SK-N-SH treated with all-trans-retinoic acid at 6 μM for 48 hours (cell line): Measurements from ENCODE around the gene ATP1B1.

Experiments
- ATAC-seq: fragments of 200-7000 bp; cut with Tn5 transposase; 3 replicates; pipeline ENCODE4 v1.9.1; 2020; ENCODE audit warnings: mild to moderate bottlenecking, moderate library complexity
- ARNTL ChIP-seq: fragments of 450-650 bp; formaldehyde crosslinking; IDR thresholded peaks from 2 replicates; pipeline ENCODE4 v1.5.0; 2020; ENCODE audit warnings: low read depth, mild to moderate bottlenecking, moderate library complexity, borderline replicate concordance
- BACH2 ChIP-seq: fragments of 250-450 bp; sonication (Bioruptor Pico); IDR thresholded peaks from 2 replicates; pipeline ENCODE4 v1.9.0; 2021; ENCODE audit warnings: mild to moderate bottlenecking, borderline replicate concordance
- CREB5 ChIP-seq: fragments of 250-450 bp; sonication (Bioruptor Pico); IDR thresholded peaks from 2 replicates; pipeline ENCODE4 v1.5.1; 2020; ENCODE audit warnings: low read depth, mild to moderate bottlenecking, moderate library complexity
- CSDC2 ChIP-seq: fragments of 250-450 bp; sonication (Bioruptor Pico); IDR thresholded peaks from 2 replicates; pipeline ENCODE4 v1.5.0; 2020; ENCODE audit warnings: mild to moderate bottlenecking, moderate library complexity
- GLIS3 ChIP-seq: fragments of 250-450 bp; sonication (Bioruptor Pico); IDR thresholded peaks from 2 replicates; pipeline ENCODE4 v1.5.0; 2020; ENCODE audit warnings: mild to moderate bottlenecking, moderate library complexity
- PATZ1 ChIP-seq: fragments of 250-450 bp; sonication (Bioruptor Pico); IDR thresholded peaks from 2 replicates; pipeline ENCODE4 v1.8.0; 2020; ENCODE audit warnings: mild to moderate bottlenecking, moderate library complexity, borderline replicate concordance
- POU6F1 ChIP-seq: fragments of 250-450 bp; sonication (Bioruptor Pico); IDR thresholded peaks from 2 replicates; pipeline ENCODE4 v1.8.0; 2021; ENCODE audit warnings: low read depth, mild to moderate bottlenecking, moderate library complexity, borderline replicate concordance
- PPARA ChIP-seq: fragments of 250-450 bp; sonication (Bioruptor Pico); IDR thresholded peaks from 2 replicates; pipeline ENCODE4 v1.5.0; 2020; ENCODE audit warnings: mild to moderate bottlenecking, borderline replicate concordance
- RARB ChIP-seq: fragments of 250-450 bp; sonication (Bioruptor Pico); IDR thresholded peaks from 2 replicates; pipeline ENCODE4 v1.8.0; 2021; ENCODE audit warnings: mild to moderate bottlenecking, moderate library complexity
- TCF4 ChIP-seq: fragments of 250-450 bp; sonication (Bioruptor Pico); IDR thresholded peaks from 2 replicates; pipeline ENCODE4 v1.8.0; 2021; ENCODE audit warnings: mild to moderate bottlenecking, moderate library complexity, borderline replicate concordance
- TOX ChIP-seq: fragments of 250-450 bp; sonication (Bioruptor Pico); IDR thresholded peaks from 2 replicates; pipeline ENCODE4 v1.8.0; 2021; ENCODE audit warnings: mild to moderate bottlenecking, moderate library complexity, borderline replicate concordance
- TSHZ2 ChIP-seq: fragments of 250-450 bp; sonication (Bioruptor Pico); IDR thresholded peaks from 2 replicates; pipeline ENCODE4 v1.5.0; 2020; ENCODE audit warnings: mild to moderate bottlenecking, moderate library complexity
- ZC3H10 ChIP-seq: fragments of 250-450 bp; sonication (Bioruptor Pico); IDR thresholded peaks from 2 replicates; pipeline ENCODE4 v1.5.1; 2021; ENCODE audit warnings: mild to moderate bottlenecking, moderate library complexity
- ZFP30 ChIP-seq: fragments of 450-650 bp; formaldehyde crosslinking; IDR thresholded peaks from 2 replicates; pipeline ENCODE4 v1.5.0; 2022; ENCODE audit warnings: mild to moderate bottlenecking, moderate library complexity
- ZNF565 ChIP-seq: fragments of 450-650 bp; formaldehyde crosslinking; conservative IDR thresholded peaks from 2 replicates; pipeline ENCODE4 v1.5.0; 2020; ENCODE audit warnings: low read depth, mild to moderate bottlenecking, moderate library complexity
- ZNF70 ChIP-seq: fragments of 450-650 bp; formaldehyde crosslinking; IDR thresholded peaks from 2 replicates; pipeline ENCODE4 v1.5.0; 2020; ENCODE audit warnings: mild to moderate bottlenecking, moderate library complexity
- ZNF8 ChIP-seq: fragments of 450-650 bp; formaldehyde crosslinking; IDR thresholded peaks from 2 replicates; pipeline ENCODE4 v1.5.0; 2020; ENCODE audit warnings: mild to moderate bottlenecking, moderate library complexity

Gene ATP1B1

GRCh38 chr1:169133801-169134502, 27.5 kb downstream of the ATP1B1 start:
- TF ChIP-seq ZNF8 (CRISPR knock-in tag): no peak
- no peak for TF ChIP-seq POU6F1 (CRISPR knock-in tag)
- no peak for TF ChIP-seq TOX (CRISPR knock-in tag)
- TF ChIP-seq RARB (CRISPR knock-in tag): no peak
- TF ChIP-seq CSDC2: no peak
- TF ChIP-seq BACH2 (CRISPR knock-in tag): no peak
- TF ChIP-seq ZNF70: no peak
- ATAC-seq: peak; percentile 21; the same call in 2 of the 3 replicates

GRCh38 chr1:169137357-169137756, 30.9 kb downstream of the ATP1B1 start:
- TF ChIP-seq POU6F1 (CRISPR knock-in tag): no peak
- no peak for TF ChIP-seq ZC3H10 (CRISPR knock-in tag)
- no peak for TF ChIP-seq ARNTL
- no peak for TF ChIP-seq ZNF70
- TF ChIP-seq GLIS3 (CRISPR knock-in tag): no peak
- no peak for TF ChIP-seq CSDC2
- TF ChIP-seq CREB5 (CRISPR knock-in tag): no peak
- no peak for TF ChIP-seq TOX (CRISPR knock-in tag)
- ATAC-seq: peak; percentile 8

- no peak for ATAC-seq
- no peak for TF ChIP-seq TSHZ2 (CRISPR knock-in tag)
- TF ChIP-seq RARB (CRISPR knock-in tag): no peak
- TF ChIP-seq PPARA (CRISPR knock-in tag): no peak
- no peak for TF ChIP-seq ZNF70
- TF ChIP-seq ZFP30 (CRISPR knock-in tag): no peak
- no peak for TF ChIP-seq ZNF8 (CRISPR knock-in tag)
Observed at GRCh38 chr1:169138866-169139670, 32.6 kb downstream of the ATP1B1 start.

GRCh38 chr1:169141356-169141755, 34.9 kb downstream of the ATP1B1 start:
- no peak for ATAC-seq
- no peak for TF ChIP-seq ZNF70
- TF ChIP-seq TCF4: no peak
- TF ChIP-seq CSDC2: no peak
- TF ChIP-seq BACH2 (CRISPR knock-in tag): no peak
- no peak for TF ChIP-seq PATZ1 (CRISPR knock-in tag)
- no peak for TF ChIP-seq GLIS3 (CRISPR knock-in tag)
- no peak for TF ChIP-seq ZNF565 (CRISPR knock-in tag)
- no peak for TF ChIP-seq TSHZ2 (CRISPR knock-in tag)
- TF ChIP-seq PPARA (CRISPR knock-in tag): no peak
- TF ChIP-seq ZNF8 (CRISPR knock-in tag): no peak
- no peak for TF ChIP-seq CREB5 (CRISPR knock-in tag)
